A673 (cell line): Measurements from ENCODE around the gene HOXA3. TPM values are rescaled to one million over a fixed set of nuclear protein-coding genes. Genes with fewer than 3 reads are reported as not detected.

Experiments used
- BruUV-seq: library from RNA; stranded (reverse); fragments of 400-500 nt; replicated peaks from 2 replicates; lab custom pipeline; 2021; lab: Mats Ljungman, UMichigan
- CTCF ChIA-PET: fragments of 300-600 bp; sonication (Branson Sonifier 250); formaldehyde crosslinking; loops from one replicate; lab custom pipeline; 2022; ENCODE audit warnings: antibody characterized with exemption; lab: Charles Lee
- POLR2A ChIA-PET: fragments of 300-600 bp; sonication (Branson Sonifier 250); formaldehyde crosslinking; loops from one replicate; lab custom pipeline; 2022; ENCODE audit warnings: antibody characterized with exemption; ENCODE audit not compliant: low non-redundant PET; lab: Charles Lee
- DNase-seq: peaks from one replicate; pipeline ENCODE4 v3.0.0-alpha.2; 2015; ENCODE audit warnings: low spot score
- H3K27ac ChIP-seq: fragments of 200-600 bp; sonication (generic); 2 replicates; pipeline ENCODE4 v1.5.1; 2016; ENCODE audit warnings: mixed run types, low read depth, mild to moderate bottlenecking, mixed read lengths, antibody characterized with exemption, low read length; ENCODE audit not compliant: poor library complexity, severe bottlenecking
- H3K27me3 ChIP-seq: fragments of 200-600 bp; sonication (generic); replicated peaks from 2 replicates; pipeline ENCODE4 v1.6.1; 2017; ENCODE audit warnings: mixed run types, low read depth, mild to moderate bottlenecking, mixed read lengths, antibody characterized with exemption, low read length; ENCODE audit not compliant: insufficient read depth, poor library complexity
- H3K36me3 ChIP-seq: fragments of 200-600 bp; sonication (generic); 2 replicates; pipeline ENCODE4 v1.6.1; 2016; ENCODE audit warnings: mixed run types, mild to moderate bottlenecking, mixed read lengths, antibody characterized with exemption, low read length; ENCODE audit not compliant: insufficient read depth, poor library complexity, severe bottlenecking
- H3K4me1 ChIP-seq: fragments of 200-600 bp; sonication (generic); 2 replicates; pipeline ENCODE4 v1.6.1; 2017; ENCODE audit warnings: mixed run types, mild to moderate bottlenecking, mixed read lengths, antibody characterized with exemption, low read length; ENCODE audit not compliant: insufficient read depth, poor library complexity, severe bottlenecking
- H3K4me3 ChIP-seq: fragments of 200-600 bp; sonication (generic); 2 replicates; pipeline ENCODE4 v1.5.1; 2016; ENCODE audit warnings: low read depth, mixed run types, mild to moderate bottlenecking, mixed read lengths, low read length; ENCODE audit not compliant: poor library complexity, severe bottlenecking
- H3K9me3 ChIP-seq: fragments of 200-600 bp; sonication (generic); 2 replicates; pipeline ENCODE4 v1.6.1; 2016; ENCODE audit warnings: mixed run types, low read depth, mild to moderate bottlenecking, mixed read lengths, antibody characterized with exemption, low read length; ENCODE audit not compliant: poor library complexity, severe bottlenecking
- CTCF ChIP-seq: fragments of 300-800, 200-600 bp; sonication (generic); conservative IDR thresholded peaks from 2 replicates; pipeline ENCODE4 v1.5.1; 2017; ENCODE audit warnings: low read depth, mild to moderate bottlenecking, antibody characterized with exemption, low read length, moderate library complexity, mixed read lengths
- EZH2 ChIP-seq: fragments of 200-600 bp; sonication (generic); IDR thresholded peaks from 2 replicates; pipeline ENCODE4 v1.6.1; 2017; ENCODE audit warnings: borderline replicate concordance, low read depth, mild to moderate bottlenecking, mixed read lengths, antibody characterized with exemption, low read length; ENCODE audit not compliant: poor library complexity, severe bottlenecking
- intact Hi-C: fragments of 100-400 bp; cut with micrococcal nuclease; formaldehyde crosslinking; loops from one replicate; pipeline ENCODE4 v1.10.0; 2022; ENCODE audit not compliant: unreplicated experiment
- total RNA-seq: library from RNA; stranded (reverse); gene quantifications from 2 replicates; pipeline ENCODE4 v1.2.3, GENCODE V29; 2021

The HOXA3 gene
- total RNA-seq, 1 experiment from 2014 or later, result not detected

GRCh38 chr7:27113991-27114769 is 38.2 kb downstream of the HOXA3 start:
- DNase-seq, result no peak
- intact Hi-C loops, result no loop called here
- TF ChIP-seq EZH2 (no peak), CTCF (no peak)
- Histone ChIP-seq H3K4me3 (no peak overlapping the region), H3K27me3 (peaks cover 97% of the 10 kb centered on the region), H3K4me1 (no peaks in the 10 kb centered on the region), H3K9me3 (no peaks in the 10 kb centered on the region), H3K27ac (no peak overlapping the region), H3K36me3 (no peaks in the 10 kb centered on the region)
- ChIA-PET POLR2A (no interaction called here), CTCF (interaction anchor here (0.6 kb wide), 1 partner anchor 47 kb away, joined by 10 read pairs; no protein-coding TSS in a partner anchor)
- BruUV-seq, result no TSS peak

DNA sequence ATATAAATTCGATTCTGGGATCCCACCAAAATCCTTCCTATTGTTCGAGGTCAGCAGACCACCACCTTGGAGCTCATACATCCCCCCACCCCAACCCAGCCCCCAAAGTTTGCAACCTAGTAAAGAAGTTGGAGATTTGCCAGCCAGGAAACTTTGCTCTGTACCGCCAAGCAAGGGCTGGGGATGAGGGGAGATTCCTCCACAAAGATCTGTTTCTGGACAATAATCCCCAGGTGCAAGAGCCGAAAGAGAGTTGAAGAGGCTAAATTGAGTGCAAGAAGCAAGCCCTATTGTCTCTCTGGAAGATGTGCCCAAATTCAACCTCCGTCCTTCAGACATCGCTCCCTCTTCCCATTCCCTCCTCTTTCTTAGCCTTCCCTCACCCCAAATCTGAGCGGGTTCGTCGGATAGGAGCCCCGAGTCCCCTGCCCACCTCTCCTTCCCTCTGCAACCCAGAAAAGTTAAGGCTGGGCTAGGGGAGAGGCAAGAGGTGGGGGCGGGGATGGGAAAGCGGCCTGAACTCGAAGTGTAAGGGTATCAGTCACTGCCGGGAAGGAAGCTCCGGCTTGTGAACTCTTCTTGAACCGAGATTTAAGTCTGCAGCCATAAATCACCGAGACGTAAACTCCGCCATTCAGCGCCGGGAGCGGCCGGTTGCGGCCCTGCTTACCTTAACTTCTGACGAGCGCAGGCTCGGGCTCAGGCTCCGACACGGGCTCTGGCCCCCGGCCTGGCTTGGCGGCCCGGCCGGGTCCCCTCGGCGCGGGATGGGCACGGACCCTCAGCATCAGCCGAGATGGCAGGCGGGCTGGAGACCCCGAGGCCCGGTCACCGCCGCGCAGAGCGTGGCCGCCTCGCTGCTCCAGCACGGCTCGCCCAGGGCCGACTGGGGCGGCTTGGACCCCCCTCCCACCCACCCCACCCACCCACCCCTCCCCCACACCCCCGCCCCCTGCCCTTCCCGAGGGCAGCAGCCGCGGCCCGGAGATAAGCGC is 39.1 kb downstream of the HOXA3 start:
- ChIA-PET POLR2A (no interaction called here), CTCF (interaction anchor here (0.6 kb wide), 1 partner anchor 48 kb away, joined by 10 read pairs; no protein-coding TSS in a partner anchor)
- TF ChIP-seq EZH2, result peak; percentile 97
- TF ChIP-seq CTCF, result no peak
- Histone ChIP-seq H3K27ac (no peak overlapping the region), H3K4me1 (no peaks in the 10 kb centered on the region), H3K4me3 (no peak overlapping the region), H3K27me3 (peaks cover 97% of the 10 kb centered on the region), H3K36me3 (no peaks in the 10 kb centered on the region), H3K9me3 (no peaks in the 10 kb centered on the region)
- BruUV-seq, result no TSS peak
- no peak for DNase-seq
- intact Hi-C loops, result no loop called here

DNA sequence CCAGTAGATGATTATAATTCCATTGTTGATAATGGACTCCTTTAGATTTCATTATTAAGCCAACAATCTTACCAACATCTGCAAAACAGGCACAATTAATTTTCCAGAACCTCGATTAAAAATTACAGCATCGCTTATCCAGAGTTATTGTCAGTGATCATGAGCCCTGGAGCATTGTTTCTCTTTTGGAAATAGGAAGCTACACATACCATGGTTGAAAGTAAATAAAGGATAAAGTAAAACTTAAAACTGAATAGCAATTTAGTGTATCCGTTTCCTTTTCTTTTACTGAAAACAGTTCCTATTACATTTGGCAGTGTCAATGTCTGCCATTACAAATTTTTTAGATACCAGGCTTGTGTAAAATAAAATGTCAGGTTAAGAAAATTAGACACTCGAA is 40.0 kb downstream of the HOXA3 start:
- TF ChIP-seq EZH2, result no peak
- no peak for TF ChIP-seq CTCF
- H3K27ac ChIP-seq, result no peak overlapping the region
- POLR2A ChIA-PET, result no interaction called here
- no peak for DNase-seq
- no TSS peak for BruUV-seq
- CTCF ChIA-PET, result no interaction called here
- H3K4me1 ChIP-seq, result no peaks in the 10 kb centered on the region
- H3K4me3 ChIP-seq, result no peak overlapping the region
- H3K27me3 ChIP-seq, result peaks cover 97% of the 10 kb centered on the region
- no peaks in the 10 kb centered on the region for H3K9me3 ChIP-seq
- intact Hi-C loops, result no loop called here
- no peaks in the 10 kb centered on the region for H3K36me3 ChIP-seq
